Activated T-cell treated with anti-CD3 and anti-CD28 coated beads, Interleukin-2, amount 50 U/mL, for 4 hours (primary cell): ENCODE data around the gene SLC28A1. TPM values are rescaled to one million over a fixed set of nuclear protein-coding genes. Genes with fewer than 3 reads are reported as not detected.

Source experiments
- total RNA-seq, 3 donors: library from RNA; stranded (reverse); gene quantifications; one replicate each; pipeline ENCODE4 v1.2.1, GENCODE V29; 2021

Gene SLC28A1
- total RNA-seq, 3 donors from 2014 or later: not detected

Other genes with a start within 250 kb of the SLC28A1 start
- 10 to 100 TPM; 31.1 to 38.8 (median 36.0) TPM for gene WDR73, start 230.4 kb upstream of the SLC28A1 start, total RNA-seq
- gene NMB, start 226.5 kb upstream of the SLC28A1 start, total RNA-seq: 10 to 100 TPM in 1 of 3 donors, 1 to 10 TPM in 2; 9.1 to 12.0 (median 9.3) TPM
- 10 to 100 TPM; 72.3 to 82.9 (median 79.2) TPM for gene SEC11A, start 168.5 kb upstream of the SLC28A1 start, total RNA-seq
- gene ZNF592, start 136.1 kb upstream of the SLC28A1 start, total RNA-seq: 10 to 100 TPM; 28.7 to 30.6 (median 30.5) TPM
- under 1 TPM; 0.05 to 0.13 (median 0.11) TPM for gene ALPK3, start 67.3 kb upstream of the SLC28A1 start, total RNA-seq
- gene PDE8A, start 97.2 kb downstream of the SLC28A1 start, total RNA-seq: 10 to 100 TPM; 16.9 to 17.9 (median 17.8) TPM